GM12873 (cell line): Measurements from ENCODE around the gene OBI1.
A peak's percentile ranks its signal among the peaks of the same experiment; 100 is the strongest.

ENCODE experiments used
- TF ChIP-seq, protein P1 (sequence below): IDR thresholded peaks from 2 replicates; pipeline ENCODE4 v1.5.1; 2012; ENCODE audit warnings: low read depth, mild to moderate bottlenecking, moderate library complexity, low read length, control low read depth; ENCODE audit not compliant: insufficient read depth; ENCODE audit errors: missing control alignments

OBI1 gene

DNA sequence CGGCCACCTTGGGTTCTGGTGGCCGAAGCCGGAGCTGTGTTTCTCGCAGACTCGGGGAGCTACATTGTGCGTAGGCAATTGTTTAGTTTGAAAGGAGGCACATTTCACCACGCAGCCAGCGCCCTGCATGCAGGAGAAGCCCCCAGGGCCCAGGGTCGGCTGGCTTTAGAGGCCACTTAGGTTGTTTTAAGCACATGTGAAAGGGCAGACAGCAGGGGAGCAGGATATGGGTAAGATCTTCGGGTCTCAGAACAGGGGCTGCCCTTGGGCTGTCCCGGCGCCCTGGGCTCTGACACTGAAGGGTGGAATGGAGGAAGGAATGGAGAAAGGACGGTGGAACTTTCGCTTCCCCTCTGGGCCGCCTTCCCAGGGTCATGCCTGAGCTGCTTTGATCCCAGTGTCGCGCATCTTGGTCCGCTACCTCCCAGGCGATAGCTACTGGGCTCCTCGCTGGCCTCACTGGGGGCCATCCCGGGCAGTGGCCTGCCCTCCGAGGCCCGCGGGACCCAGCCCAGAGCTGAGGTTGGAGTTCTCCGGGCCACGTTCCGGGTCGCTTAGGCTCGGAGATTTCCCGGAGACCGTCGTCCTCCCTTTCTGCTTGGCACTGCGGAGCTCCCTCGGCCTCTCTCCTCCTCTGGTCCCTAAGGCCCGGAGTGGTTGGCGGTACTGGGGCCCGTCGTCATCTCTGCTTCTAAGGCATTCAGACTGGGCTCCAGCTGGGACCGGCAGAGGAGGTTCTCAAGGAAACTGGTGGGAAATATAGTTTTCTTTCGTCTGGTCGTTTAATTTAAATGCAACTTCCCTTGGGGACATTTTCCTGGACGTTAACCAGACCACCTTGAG, 51.3 kb downstream of the OBI1 start:
- TF ChIP-seq, protein P1, sequence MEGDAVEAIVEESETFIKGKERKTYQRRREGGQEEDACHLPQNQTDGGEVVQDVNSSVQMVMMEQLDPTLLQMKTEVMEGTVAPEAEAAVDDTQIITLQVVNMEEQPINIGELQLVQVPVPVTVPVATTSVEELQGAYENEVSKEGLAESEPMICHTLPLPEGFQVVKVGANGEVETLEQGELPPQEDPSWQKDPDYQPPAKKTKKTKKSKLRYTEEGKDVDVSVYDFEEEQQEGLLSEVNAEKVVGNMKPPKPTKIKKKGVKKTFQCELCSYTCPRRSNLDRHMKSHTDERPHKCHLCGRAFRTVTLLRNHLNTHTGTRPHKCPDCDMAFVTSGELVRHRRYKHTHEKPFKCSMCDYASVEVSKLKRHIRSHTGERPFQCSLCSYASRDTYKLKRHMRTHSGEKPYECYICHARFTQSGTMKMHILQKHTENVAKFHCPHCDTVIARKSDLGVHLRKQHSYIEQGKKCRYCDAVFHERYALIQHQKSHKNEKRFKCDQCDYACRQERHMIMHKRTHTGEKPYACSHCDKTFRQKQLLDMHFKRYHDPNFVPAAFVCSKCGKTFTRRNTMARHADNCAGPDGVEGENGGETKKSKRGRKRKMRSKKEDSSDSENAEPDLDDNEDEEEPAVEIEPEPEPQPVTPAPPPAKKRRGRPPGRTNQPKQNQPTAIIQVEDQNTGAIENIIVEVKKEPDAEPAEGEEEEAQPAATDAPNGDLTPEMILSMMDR = no peak

DNA sequence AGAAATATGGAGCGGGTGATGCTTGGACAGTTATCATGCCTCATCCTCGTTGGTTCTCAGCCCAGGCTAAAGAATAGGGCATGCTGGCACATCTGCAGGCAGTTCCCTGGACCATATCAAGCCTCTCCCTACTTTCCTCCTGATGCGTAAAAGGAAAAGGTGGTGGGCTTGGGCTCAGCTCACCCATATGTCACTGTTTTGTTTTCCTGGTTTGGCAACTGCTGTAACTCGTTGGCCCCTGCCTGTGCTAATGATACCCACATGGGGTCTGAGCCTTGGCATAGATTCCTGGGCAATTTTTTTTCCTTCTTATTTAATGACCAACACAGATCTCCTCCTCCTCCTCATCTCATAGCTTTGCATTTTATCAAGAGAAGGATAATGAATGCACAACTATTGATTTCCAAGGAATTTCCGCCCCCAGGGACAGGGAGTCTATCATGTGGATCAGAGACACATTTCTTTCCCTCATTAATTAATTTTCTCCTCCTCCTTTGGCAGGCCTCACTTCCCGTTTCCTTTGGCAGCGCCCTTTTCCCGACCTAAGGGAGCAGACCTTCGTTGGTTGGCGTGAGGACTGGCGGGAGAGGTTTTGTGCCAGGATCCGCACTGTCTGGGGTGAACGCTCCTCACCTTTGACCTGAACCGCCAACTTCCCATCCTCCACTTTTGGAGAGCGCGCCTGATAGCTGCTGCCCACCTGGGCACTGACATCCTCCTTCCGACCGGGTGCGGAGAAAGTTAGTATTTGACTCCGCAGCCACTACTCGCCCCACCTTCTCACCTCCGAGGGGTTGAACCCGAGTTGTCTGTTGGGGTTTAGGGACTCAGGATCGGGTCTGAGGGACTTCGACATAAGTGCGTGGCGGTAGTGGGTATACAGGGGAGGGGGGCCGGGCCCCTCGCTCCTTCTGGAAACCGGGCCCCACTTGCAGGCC, 52.2 kb downstream of the OBI1 start:
- TF ChIP-seq, protein P1 = no peak

DNA sequence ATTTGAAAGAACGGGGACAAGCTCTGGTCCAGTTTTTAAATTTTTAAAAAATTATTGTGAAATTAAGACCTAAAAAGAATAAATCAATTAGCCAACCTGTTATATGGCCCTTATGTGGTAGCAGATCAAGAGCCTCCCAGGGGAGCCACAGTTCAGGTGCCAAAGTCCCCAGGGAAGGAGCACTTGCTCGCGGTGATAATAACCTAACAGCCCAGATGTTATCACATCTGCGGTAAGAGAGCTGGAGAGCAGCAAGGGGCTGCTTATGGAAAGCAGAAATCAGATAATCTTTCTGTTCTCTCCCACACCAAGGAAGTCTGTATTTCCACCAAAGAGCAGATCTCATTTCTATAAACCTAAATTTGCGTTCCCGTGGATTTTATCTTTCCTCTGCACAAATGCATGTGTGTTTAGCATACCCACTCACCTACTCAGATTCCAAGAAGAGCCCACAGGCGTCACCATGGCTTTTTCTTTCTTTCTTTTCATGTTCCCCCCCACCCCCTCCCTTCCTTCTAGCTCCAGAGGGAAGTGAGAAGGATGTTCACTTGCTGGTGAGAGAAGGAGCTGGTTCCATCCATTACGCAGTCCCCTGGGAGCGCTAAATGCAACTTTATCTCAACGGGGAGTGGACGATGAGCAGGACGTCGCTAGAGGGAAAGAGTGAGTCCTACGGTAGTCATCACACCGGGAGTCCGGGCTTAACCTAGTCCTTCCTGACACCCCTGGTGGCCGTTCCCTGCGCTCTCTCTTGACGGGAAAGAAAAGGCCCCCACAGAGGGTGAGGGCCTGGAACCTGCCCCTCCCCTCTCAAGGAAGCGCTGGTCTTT, 54.0 kb downstream of the OBI1 start:
- TF ChIP-seq, protein P1 = peak; percentile 10

DNA sequence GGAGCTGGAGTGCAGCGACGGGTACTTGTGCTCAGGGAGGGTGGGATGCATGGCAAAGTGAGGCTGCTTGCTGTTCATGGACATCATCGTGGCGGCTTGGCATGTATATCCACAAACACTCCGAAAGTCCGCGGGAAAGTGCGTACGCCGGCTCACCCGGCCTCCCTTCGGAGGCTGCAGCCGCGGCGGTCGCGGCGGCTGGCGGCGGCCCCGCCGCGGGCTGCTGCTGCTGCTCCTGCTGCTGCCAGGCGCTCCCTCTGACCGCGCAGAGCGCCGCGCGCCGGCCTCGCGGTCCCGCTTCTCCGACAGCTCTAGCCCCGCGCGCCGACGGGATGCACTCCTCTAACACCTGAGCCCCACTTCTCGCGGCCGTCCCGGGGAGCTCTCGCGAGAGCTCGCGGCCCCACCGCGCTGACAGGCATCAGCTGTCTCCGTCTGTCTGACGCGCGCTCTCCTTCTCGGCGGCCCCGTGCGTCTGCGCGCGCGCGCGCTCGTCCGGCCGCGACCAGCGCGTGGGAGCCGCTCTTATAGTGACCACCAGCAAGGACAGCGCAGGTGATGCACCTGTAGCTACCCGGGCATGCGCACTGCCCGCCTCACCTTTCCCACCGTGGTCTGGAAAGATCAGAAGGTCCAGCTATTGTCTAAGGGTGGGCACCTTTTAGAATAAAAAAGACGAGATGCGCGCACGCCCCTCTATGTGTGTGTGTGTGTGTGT, 55.6 kb downstream of the OBI1 start, which contains the start of gene POU4F1:
POU4F1 (minus strand) TSS at position 313 of the 718 bp plus-strand sequence; CDS start at position 87, 226 bp downstream.
- TF ChIP-seq, protein P1 = no peak

DNA sequence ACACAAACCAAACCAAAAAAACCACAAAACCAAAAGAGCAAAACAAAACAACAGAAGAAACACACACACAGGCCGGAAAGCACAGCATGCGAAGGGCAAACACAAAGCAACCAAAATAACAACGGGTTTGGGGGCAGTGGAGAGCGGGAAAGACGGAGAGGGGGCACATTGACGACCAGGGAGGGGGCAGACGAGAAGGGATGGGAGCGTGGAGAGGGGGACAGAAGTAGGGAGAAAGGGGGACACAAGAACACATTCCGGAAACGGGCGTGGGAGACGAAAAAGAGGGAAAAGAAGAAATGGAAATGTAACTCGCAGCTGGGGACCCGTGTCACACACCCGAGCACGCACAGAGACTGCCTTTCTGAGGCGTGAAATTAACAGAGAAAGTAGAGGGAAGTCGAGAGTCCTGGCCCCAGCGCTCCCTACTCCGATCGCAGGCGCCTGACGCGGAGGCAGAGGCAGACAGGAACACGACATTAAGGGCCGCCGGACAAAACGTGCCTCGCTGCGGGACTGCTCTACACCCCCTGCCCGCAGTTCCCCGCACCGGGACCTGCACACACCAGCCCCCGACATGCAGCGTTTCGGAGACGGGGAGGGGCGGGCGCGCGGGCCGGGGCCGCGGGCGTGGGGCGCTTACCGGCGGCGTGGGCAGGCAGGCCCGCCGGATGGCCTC, 56.3 kb downstream of the OBI1 start:
- TF ChIP-seq, protein P1 = no peak

DNA sequence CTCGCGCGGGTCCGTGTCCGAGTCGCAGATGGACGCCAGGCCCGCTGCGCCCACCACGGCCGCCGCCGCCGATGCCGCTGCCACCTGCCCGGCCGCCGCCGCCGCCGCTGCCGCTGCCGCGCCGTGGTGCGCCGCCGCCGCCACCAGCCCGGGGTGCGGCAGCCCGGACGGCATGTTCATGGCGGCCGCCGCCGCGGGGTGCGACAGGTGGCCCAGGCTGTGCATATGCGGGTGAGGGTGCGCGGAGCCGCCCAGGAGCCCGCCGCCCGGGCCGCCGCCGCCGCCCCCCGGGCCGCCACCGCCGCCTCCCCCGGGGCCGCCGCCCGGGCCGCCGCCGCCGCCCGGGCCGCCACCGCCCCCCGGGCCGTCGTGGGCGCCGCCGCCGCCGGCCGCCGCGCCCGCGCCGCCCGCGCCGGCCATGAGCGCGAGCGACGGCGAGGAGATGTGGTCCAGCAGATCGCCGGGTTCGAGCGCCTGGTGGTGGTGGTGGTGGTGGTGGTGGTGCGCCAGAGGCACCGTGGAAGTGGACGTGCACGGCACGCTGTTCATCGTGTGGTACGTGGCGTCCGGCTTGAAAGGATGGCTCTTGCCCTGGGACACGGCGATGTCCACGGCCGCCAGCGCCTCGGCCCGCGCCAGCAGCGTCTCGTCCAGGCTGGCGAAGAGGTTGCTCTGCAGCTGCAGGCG, 56.9 kb downstream of the OBI1 start:
- TF ChIP-seq, protein P1 = no peak
